C4-2B (cell line): ENCODE results near the gene LTBP2.
"Not testable (repeated sequence)": the region's sequence is repeated elsewhere in the genome, so short reads cannot be mapped to it uniquely, and the experiment has no call there.

Source experiments
- H3K27ac ChIP-seq: fragments of 450-650 bp; 2 replicates; pipeline ENCODE4 v1.5.1; 2017
- ZFX ChIP-seq: fragments of 450-650 bp; IDR thresholded peaks from 2 replicates; pipeline ENCODE4 v1.6.1; 2017
- TF ChIP-seq, protein P1 (sequence below): fragments of 450-650 bp; conservative IDR thresholded peaks from 2 replicates; pipeline ENCODE4 v1.5.1; 2017; ENCODE audit warnings: mild to moderate bottlenecking

The LTBP2 gene

DNA sequence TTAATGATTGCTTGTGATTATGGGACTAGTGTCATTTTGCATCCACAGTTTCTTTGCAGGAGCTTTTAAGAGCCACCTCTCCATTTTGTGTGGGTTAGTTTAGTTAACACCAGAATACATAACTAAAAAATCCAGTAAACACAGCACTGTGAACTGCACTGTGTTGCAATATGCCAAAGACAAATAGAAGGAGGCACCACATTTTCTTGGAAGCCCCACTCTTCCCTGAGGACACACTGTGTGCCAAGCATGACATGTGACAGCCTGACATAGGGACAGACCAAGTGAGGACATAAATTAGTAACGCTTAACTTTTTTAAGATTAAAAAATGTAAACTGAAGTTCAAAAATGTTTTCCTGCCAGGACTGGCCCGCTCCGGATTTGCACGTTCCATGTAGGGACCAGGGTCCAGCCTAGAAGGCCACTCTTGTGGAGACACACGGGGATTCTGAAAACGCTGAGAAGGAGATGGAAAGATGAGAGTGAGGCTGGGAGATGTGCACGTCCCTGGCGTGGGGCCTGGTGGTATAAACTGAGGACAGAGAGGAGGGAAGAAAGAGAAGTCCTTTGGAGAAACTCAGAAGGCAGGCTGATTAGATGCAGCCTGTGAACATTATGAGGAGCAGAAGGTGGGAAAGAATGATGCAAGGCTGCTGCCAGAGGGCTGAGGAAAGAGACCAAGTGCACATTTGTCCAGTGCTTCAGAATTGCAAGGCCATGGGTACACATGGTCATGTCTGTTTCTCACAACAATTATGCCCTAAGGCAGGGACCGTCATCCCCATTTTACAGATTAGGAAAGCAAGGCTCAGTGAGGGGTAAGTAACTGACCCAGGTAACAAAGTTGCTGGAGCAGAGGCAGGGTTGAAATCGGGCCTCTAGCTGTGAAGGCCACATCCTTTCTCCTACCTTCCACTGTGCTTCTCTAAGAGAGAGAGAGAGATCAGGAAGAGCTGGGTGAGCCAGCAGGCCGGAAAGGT is 73.3 kb downstream of the LTBP2 start:
- H3K27ac ChIP-seq: no peak overlapping the region
- TF ChIP-seq ZFX: no peak
- TF ChIP-seq, protein P1, sequence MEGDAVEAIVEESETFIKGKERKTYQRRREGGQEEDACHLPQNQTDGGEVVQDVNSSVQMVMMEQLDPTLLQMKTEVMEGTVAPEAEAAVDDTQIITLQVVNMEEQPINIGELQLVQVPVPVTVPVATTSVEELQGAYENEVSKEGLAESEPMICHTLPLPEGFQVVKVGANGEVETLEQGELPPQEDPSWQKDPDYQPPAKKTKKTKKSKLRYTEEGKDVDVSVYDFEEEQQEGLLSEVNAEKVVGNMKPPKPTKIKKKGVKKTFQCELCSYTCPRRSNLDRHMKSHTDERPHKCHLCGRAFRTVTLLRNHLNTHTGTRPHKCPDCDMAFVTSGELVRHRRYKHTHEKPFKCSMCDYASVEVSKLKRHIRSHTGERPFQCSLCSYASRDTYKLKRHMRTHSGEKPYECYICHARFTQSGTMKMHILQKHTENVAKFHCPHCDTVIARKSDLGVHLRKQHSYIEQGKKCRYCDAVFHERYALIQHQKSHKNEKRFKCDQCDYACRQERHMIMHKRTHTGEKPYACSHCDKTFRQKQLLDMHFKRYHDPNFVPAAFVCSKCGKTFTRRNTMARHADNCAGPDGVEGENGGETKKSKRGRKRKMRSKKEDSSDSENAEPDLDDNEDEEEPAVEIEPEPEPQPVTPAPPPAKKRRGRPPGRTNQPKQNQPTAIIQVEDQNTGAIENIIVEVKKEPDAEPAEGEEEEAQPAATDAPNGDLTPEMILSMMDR: no peak

DNA sequence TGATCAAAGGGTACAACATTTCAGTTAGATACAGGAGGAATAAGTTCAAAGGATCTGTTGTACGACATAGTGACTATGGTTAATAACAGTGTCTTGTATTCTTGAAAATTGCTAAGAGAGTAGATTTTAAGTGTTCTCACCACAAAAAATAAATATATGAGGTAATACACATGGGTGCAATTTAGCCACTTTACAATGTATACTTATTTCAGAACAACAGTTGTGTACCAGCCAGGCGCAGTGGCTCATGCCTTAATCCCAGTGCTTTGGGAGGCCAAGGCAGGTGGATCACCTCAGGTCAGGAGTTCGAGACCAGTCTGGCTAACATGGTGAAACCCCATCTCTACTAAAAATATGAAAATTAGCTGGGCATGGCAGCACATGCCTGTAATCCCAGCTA is 75.7 kb downstream of the LTBP2 start:
- H3K27ac ChIP-seq: not testable (repeated sequence)

DNA sequence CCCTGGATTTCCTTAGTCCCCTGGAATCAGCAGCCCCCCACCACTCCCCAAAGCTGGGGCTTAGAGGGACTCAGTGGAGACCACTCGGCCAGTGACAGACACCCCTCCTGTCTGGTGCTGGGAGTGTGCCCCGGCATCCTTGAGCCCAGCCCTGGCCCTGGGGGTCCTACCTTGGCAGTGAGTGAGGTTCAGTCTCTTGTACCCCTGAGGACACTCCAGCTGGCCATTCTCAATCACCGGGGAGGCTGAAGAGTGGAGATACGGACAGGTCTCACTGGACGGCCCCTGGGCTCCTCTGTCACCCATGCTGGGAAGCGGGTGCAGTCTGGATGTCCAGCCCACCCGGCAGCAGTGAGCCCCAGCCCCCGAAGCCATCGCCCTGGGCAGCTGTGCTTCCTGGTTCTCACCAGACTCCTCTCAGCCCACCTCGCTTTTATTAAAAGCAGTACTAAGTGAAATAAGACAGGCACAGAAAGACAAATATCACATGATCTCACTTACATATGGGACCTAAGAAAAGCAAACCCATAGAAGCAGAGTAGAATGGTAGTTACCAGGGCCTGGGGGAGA is 76.2 kb downstream of the LTBP2 start:
- H3K27ac ChIP-seq: no peak overlapping the region
- TF ChIP-seq ZFX: no peak
- TF ChIP-seq, protein P1: no peak

DNA sequence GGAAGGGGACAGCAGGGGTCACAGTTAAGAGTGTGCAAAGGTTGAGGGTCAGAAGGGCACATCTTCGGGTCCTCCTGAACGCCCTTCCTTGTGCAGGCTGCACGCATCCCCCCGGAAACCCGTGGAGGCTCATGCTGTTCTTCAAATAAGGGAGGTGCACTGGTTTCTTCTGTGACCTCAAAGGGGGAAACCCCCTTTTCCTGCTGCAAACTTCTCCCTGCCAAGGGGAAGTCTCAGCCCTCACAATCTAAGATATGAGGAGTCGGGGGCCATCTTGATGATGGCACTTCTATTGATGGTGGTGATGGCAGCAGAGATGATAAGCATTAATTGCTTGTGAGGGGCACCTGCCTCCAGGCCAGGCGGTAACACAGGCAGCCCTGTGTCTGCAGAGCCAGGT is 78.5 kb downstream of the LTBP2 start:
- no peak overlapping the region for H3K27ac ChIP-seq
- no peak for TF ChIP-seq ZFX
- TF ChIP-seq, protein P1: no peak

DNA sequence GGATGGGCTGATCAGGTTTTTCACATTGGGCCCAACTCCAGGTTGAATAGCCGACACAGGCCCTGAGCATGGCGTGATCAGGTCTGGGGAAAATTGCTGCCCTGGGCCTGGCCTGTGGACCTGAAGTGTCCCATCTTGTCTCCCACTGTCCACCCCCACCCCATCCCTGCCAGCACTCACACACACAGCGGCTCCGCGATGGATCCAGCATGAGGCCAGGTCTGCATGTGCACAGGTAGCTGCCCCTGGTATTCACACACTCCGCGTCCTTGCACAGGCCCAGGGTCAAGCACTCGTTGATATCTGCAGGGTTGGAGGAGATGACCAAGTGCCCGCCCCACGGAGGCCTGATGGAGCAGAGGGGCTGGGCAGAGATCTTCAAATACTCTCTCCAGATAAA is 79.8 kb downstream of the LTBP2 start:
- TF ChIP-seq, protein P1: no peak
- TF ChIP-seq ZFX: no peak
- H3K27ac ChIP-seq: no peak overlapping the region

DNA sequence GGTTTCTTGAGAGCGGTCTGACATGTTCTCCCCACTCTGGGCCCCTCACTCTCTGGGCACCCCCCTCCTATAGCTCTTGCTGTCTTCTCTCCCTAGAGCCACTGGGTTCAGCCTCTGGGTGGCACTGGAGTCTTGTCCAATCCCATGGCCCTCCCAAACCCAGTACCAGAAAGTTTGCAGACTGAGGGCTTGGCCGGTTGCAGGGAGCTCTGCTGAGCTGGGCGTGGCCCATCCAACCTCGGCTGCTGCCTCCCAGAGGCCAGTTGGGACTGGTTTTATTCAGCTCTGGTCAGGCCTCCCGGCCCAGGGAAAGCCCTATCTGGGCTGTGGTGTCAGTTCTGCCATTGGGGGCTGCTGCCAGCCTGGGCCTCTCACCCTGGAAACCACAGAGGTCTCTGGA is 80.6 kb downstream of the LTBP2 start:
- TF ChIP-seq, protein P1: no peak; the same call in 1 of the 2 replicates
- TF ChIP-seq ZFX: no peak
- H3K27ac ChIP-seq: no peak overlapping the region

DNA sequence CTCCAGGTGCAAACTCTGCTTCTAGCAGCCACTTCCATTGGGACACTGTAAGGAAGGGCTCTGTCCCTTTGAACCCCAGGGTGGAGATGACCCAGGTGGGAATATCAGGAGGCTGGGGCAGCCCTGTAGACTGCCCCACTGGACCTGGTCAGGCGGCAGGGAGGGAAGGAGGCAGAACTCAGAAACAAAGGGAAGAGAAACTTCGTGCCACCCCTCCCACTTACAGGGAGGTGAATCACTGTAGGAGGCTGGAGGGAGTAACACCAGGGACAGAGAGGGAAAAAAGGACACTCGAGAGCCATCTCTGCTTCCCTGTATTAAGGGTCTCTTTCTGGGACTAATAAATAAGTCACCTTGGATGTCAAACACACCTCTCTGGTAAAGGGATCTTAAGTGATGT is 81.0 kb downstream of the LTBP2 start:
- TF ChIP-seq ZFX: no peak
- TF ChIP-seq, protein P1: no peak

DNA sequence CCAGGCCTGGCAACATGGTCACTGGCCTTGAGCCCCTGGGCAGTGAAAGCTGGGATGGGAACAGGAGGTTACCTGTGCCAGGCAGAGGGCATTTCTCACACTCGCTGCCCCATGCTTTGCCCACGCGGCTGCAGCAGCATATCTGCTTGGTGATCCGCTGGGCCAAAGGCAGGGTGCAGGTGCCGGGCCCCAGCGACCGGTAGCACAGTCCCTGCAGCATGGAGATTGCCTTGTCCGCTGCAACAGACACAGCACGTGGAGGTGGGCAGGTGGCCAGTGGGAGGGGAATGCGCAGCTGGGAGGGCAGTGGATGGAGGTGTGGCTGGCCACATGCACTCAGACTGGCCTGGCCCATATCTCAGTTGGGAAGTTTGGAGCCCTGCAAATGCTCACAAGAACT is 83.2 kb downstream of the LTBP2 start:
- TF ChIP-seq, protein P1: no peak
- no peak for TF ChIP-seq ZFX
- H3K27ac ChIP-seq: no peak overlapping the region

More for the DNA sequence above, 81.0 kb downstream of the LTBP2 start:
- H3K27ac ChIP-seq: no peak overlapping the region
